NCI-H2107 (cell line): ENCODE measurements around the gene SDR42E1.
"Not testable (repeated sequence)": the region's sequence is repeated elsewhere in the genome, so short reads cannot be mapped to it uniquely, and the experiment has no call there.

Source experiments
- DNase-seq: peaks from one replicate; lab custom pipeline; 2025; lab: John Stamatoyannopoulos, UW

The SDR42E1 gene

GRCh38 chr16:82037251-82037650 is 26.0 kb upstream of the SDR42E1 start:
- no peak for DNase-seq

GRCh38 chr16:82034981-82035612 is 23.8 kb upstream of the SDR42E1 start, which contains the start of gene HSD17B2:
TSS of gene HSD17B2 (plus strand) at chr16:82035253. CDS start at chr16:82035425, 172 bp downstream.
- DNase-seq, result no peak

DNA sequence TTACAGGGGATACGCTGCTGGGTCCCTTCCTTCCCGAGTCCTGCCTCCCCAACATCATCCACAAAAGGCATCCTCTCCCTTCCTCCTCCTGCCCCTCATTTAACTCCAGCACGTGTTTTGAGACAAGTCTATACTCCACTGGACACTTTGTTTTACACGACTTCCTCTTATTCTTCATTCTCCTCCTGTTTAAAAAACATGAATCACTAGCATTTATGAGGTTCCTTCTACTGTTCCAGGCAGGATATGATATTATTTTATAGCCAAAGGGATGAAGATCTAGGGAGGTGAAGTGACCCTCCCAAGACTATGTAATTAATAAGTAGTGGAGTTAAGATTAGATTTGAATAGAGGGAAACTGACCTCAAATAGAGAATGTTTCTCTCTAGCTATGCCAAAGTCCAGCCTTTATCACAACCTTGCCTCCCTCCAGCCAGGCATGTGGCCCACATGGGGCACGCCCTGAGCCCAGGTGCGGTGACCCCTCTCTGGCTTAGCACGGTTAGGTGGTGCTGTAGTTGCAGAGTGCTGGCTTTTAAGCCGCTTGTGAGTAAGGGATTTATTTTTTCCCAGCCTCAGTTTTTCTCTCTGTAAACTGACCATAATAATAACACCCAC is 22.5 kb upstream of the SDR42E1 start:
- no peak for DNase-seq

- DNase-seq, result no peak
Observed at GRCh38 chr16:82033006-82033405, 21.7 kb upstream of the SDR42E1 start.

- no peak for DNase-seq
Observed at GRCh38 chr16:82031116-82032084, 20.1 kb upstream of the SDR42E1 start.

- DNase-seq, result no peak
Observed at GRCh38 chr16:82027629-82028064, 16.4 kb upstream of the SDR42E1 start.

- DNase-seq, result no peak
Observed at GRCh38 chr16:82024883-82025282, 13.6 kb upstream of the SDR42E1 start.

- no peak for DNase-seq
Observed at GRCh38 chr16:82024316-82024715, 13.0 kb upstream of the SDR42E1 start.

DNA sequence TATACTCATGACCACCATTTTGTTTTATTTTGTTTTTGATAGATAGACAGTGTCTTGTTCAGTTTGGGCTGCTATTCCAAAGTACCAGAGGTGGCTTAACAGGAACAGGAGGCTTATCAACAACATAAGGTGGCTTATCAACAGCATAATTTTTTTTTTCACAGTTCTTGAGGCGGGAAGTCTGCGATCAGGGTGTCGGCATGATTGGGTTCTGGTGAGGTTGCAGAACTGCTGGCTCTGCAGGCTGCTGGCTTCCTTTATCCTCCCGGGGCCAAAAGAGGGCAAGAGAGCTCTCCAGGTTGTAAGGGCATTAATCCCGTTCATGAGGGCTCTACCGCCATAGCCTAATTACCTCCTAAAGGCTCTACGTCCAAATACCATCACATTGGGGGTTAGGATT is 11.9 kb upstream of the SDR42E1 start:
- no peak for DNase-seq

DNA sequence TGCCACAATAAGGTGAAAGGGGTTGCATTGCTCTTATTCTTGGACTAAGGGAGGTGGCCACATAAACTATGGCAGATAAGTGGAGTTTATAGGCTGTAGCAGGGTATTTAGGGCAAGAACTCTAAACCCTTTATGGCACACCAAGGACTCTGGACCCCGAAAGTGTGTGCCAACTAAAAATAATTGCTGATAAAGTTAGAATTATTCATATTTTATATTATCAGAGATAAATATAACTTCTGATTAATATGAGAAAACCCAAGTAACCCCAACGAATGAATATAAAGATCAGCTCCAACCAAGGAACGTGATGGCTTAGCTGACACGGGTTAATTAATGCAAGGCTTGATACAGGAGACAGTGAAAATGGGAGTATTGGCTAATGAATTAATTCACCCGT is 8.8 kb upstream of the SDR42E1 start:
- no peak for DNase-seq

DNA sequence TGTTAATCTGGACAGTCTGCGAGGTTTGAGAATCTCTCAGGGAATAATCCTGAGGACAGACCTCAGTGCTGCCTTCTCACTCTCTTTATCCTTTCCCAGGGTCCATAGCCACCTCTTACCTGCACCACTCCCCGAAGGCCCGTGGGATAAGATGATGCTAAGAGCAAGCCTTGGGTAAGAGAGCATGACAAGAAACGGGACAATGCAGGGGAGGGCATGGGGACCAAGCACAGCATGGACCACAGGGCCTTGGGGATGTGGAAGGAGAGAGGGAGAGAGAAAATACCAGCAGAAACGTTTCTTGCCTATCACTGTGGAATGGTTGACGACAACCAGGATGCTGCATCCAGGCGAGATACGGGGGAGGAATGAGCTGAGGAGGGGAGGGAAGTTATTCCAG is 8.3 kb upstream of the SDR42E1 start:
- no peak for DNase-seq

GRCh38 chr16:82017911-82018568 is 6.8 kb upstream of the SDR42E1 start:
- no peak for DNase-seq

DNA sequence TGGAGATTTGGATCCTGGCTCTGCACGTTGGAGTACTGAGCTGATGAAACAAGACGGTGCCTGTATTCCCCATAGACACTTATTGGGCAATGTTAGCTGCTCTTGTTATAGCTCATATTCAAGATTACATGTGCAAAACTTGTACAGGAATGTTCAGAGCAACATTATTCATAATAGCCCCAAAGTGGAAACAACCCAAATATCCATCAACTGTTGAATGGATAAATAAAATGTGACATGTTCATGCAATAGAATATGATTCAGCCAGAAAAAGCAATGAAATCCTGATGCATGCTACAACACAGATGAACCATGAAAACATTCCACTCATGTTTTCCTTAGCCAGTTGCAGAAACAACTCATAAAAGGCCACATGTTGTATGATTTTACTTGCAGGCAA is 5.7 kb upstream of the SDR42E1 start:
- no peak for DNase-seq

- no peak for DNase-seq
Observed at GRCh38 chr16:82016263-82016662, 5.0 kb upstream of the SDR42E1 start.

- no peak for DNase-seq
Observed at GRCh38 chr16:82013139-82013538, 1.9 kb upstream of the SDR42E1 start.

DNA sequence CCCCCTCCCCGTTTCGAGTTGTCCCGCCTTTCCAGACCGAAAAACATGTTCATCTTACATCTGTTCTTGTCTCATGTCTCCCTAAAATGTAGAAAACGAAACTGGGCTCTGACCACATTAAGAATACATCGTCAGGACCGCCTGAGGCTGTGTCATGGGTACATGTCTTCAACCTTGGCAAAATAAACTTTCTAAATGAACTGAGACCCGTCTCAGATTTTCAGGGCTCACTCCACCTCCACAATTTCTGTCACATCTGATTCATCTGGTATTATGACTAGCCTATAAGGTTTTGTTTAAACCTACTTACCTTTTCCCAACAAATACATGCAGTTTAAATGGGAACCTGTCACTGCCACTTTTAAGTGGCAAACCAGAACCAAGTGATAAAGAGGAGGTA is 621 bp downstream of the SDR42E1 start:
- no peak for DNase-seq

DNA sequence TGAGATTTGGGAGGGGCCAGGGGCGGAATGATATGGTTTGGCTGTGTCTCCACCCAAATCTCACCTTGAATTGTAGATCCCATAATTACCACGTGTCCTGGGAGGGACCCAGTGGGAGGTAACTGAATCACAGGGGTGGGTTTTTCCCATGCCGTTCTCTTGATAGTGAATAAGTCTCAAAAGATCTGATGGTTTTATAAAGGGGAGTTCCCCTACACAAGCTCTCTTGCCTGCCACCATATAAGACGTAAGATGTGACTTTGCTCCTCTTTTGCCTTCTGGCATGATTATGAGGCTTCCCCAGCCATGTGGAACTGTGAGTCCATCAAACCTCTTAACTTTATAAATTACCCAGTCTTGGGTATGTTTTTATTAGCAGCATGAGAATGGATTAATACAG is 1.5 kb downstream of the SDR42E1 start:
- not testable (repeated sequence) for DNase-seq

DNA sequence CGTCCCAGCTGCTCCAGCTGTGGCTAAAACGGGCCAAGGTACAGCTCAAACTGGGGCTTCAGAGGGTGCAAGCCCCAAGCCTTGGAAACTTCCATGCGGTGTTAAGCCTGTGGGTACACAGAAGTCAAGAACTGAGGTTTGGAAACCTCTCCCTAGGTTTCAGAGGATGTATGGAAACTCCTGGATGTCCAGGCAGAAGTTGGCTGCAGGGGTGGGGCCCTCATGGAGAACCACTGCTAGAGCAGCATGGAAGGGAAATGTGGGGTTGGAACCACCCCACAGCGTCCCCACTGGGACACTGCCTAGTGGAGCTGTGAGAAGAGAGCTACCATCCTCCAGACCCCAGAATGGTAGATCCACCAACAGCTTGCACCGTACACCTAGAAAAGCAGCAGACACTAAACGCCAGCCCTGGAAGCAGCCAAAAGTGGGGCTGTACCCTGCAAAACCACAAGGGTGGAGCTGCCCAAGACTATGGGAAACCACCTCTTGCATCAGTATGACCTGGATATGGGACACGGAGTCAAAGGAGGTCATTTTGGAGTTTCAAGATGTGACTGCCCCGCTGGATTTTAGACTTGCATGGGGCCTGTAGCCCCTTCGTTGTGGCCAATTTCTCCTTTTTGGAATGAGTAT is 2.2 kb downstream of the SDR42E1 start:
- DNase-seq, result no peak

DNA sequence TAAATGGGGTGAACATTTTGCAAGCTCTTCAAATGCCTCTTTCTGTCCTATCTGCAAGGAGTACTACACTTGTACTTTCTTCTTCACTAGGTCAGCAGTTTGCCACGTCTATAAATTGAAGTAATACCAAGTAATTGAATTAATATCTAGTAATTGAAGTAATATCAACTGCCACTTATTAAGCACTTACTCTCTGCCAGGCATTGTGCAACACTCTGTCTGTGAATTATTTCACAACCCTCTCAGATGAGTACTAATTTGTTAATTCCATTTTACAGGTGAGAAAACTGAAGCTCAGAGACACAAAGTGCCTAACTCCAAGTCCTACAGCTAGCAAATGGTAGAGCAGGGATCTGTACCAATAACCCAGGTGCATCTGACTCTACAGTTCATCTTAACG is 4.1 kb downstream of the SDR42E1 start:
- DNase-seq, result no peak

GRCh38 chr16:82006036-82006435 is 5.2 kb downstream of the SDR42E1 start:
- no peak for DNase-seq

DNA sequence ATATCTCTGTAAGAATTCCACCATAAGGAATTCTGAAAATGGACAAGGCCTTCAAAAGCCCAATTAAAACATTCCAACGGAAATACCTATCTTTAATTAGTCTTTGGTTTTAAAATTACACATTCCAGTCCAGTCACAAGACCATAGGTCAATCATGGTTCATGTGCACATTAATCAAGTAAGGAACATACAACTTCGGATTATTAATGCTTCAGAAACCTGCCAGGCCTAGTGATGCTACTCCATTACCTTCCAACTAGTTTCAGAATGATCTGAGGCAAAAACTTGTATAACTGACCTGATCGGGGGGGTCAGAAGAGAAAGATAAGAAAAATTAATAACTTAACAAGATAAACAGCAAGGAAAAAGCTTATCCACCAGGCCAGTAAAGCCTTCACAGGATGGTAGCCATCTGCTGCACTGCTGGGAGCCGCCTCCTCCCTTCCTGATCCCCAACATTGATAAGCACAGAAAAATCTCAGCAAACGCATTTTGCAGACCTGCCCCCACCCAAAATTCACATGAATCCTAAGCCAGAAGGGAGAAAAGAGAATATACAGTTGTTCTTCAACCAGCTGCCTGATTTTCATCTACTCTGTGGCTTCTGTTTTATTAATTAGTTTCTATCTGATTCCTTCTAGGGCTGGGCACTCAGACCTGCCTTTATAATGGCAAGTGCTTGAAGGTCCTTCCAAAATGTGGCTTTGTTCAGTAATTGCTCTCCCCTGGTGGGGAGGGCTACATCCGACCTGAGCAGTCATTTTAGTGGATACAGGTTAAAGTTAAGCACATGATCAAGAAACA is 6.0 kb downstream of the SDR42E1 start:
- no peak for DNase-seq
